Measurements from ENCODE around the gene STAT5B.
"Not testable (repeated sequence)": the region's sequence is repeated elsewhere in the genome, so short reads cannot be mapped to it uniquely, and the experiment has no call there.

Gene STAT5B

DNA sequence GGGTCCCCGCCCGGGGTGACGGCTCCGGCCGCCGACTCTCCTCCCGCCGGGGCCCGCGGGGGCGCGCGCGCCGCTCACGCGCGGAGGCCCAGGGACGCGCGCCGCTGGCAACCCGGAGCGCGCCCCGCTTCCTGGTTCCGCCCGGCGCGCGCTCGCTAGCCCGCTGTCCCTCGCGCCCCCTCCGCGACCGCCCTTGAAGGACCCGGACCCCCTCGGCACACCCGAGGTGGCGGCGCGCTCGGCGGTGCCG, at the start of gene STAT5B:
Gene STAT5B (minus strand): TSS at position 33 of the 250 bp plus-strand sequence. CDS start 44,264 bp downstream, outside the sequence.
- peak; percentile 65 for DNase-seq

GRCh38 chr17:42325026-42325425, 48.8 kb upstream of the STAT5B start:
- no peak for DNase-seq

DNA sequence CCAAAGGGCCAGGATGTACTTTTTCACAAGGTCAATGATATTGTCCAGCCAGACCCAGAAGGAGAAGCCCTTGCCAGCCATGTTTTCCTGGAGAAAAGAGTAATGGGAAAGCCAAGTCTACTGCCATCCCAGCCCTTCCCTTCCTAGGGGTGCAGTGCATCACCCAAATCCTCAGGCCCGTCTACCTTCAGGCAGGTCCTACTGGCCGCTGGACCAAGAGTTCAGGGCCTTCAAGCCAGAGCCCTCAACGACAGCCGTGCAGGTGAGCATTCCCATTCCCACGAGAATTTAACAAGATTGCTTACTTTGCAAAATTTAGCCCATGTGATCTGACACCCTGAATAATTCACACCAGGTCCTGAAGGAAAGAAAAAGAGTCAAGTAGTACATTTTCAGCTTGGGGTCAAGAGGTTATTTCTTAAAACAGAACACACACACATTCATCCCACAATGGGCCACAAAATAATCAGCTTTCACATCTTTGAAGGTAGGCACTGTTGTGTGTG, 47.1 kb upstream of the STAT5B start:
- no peak for DNase-seq

DNA sequence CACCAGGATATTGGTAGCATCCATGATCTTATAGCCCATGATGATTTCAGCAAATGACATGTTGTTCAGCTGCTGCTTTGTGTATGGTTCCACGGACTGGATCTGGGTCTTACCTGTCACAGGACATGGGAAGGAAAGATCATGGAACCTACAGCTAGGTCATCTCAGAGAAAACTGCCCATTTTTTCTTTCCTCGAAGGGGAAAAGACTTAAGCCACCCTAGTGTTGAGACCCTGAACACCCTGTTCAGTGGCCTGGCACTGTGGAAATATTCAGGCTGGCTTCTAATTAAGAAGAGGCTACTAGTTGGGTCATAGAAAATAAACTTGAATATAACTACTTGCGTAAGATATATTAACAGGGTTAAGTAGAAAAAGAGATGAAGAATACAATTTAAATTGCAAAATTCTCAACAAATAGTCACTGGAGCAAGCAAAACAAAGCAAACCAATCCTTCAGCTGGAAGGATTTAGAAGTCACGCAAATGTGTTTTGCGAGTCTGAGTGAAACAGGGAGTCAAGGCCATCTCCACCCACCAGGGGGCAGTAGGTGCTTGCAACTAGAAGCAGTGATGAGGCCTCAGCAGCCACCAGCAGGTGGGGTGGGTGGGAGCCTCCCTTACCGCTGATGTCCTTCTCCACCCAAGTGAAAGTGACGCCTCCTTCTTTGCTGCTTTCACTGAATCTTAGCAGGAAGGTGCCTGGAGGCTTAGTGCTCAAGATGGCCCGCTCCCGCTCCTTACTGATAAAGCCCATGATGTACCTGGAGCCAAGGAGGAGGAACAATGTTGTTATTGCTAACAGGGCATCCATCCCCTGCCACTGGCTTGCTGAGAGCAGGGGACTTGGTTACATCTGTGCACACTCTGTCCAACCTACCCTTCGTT, 46.4 kb upstream of the STAT5B start:
- peak; percentile 90 for DNase-seq

DNA sequence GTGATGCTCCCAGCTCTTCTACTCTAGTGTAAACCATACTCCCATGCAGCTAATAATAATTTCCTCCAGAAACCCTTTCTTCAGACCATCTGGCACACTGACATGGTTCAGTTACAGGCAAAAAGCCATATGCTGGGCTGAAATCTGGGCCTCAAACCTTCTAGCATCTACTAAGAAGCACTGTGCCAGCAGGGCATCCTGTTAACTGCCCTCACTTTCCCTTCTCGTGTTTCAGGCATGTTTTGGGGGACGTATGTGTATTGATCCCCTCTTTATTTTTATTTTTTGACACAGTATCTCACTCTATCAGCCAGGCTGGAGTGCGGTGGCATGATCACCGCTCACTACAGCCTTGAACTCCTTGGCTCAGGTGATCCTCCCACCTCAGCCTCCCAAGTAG, 45.4 kb upstream of the STAT5B start:
- no peak for DNase-seq

DNA sequence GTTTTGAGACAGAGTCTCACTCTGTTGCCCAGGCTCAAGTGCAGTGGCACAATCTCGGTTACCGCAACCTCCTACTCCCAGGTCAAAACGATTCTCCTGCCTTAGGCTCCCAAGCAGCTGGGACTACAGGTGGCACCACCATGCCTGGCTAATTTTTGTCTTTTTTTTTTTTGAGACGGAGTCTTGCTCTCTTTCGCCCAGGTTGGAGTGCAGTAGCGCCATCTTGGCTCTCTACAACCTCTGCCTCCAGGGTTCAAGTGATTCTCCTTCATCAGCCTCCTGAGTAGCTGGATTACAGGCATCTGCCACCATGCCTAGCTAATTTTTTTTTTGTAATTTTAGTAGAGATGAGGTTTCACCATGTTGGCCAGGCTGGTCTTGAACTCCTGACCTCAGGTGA, 41.8 kb upstream of the STAT5B start:
- not testable (repeated sequence) for DNase-seq

DNA sequence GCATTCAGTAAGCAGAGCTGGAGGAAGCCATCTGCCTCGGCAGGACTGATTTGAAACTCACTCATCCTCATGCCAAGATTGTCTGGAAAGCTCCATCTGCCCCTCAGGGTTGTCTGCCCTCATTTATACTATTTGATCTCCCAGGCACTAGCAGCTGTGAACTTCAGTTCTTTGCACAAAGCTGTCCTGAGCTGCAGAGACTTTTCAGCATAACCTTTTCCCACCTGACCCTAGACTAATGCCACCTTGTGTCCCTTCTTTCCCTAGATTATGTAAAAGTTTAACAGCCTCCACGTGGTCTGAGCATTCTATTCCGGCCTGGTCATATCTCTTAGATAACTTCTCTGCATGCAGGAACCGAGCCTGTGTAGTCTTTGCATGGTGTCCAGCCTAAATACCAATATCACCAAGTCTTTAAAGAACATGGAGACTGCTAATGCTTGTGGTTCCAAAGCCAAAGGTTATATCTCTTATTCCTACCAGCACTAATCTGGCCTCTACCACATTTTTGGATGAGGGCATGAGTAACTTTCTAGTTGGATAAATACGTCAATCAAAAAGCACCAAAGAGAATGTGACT, 41.2 kb upstream of the STAT5B start:
- no peak for DNase-seq

DNA sequence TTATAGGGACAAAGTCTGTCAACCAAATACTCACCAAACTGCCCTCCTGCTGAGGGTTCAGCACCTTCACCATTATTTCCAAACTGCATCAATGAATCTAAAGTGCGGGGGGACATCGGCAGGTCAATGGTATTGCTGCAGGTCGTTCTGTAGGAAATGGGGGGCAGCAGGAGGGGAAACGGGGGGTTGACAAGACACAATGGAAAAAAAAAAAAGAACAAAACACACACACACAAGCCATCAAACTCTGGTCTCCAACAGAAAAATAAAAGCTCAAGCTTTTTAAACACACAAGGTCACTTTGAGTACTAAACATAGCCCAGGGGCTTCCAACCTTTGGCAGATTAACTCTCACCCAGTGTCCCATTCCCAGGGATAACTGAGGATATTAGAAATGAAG, 40.6 kb upstream of the STAT5B start:
- no peak for DNase-seq

- DNase-seq, result no peak
Measured at GRCh38 chr17:42315402-42316156, 39.4 kb upstream of the STAT5B start.

DNA sequence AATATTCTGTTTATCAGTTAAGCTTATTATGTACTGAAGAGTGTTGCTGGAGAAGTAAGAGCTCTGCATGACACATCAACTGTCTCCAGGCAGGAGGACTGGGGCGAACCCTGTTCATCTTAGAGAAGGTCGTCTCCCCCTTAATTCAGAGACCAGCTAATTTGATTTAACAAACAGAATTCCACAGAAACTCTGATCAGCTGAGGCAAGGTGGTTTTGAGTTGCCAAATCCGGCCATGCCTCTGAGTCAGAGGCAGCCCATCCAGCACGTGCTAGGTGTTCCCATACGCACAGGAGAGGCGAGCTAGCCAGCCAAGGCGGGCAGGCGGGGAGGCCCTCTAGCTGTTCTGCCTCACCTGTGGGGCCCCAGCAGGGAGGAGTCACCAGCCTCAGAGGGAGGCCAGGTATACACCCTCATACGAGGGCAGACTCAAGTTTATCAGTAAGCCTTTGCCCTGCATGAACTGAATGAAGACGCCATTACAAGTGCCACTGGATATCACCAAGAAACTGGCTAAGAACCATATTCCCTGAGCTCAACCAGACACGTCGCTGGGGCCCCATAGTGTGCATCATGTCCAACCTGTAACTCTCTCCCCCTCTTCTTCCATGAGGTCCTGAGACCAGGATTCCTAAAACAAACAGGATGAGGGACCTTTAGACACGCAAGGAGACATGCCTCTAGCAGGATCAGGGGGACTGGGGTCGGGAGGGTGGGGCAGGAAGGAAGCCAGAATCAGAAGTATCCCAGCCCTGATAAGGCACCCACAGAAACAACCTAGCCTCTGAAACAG, 37.8 kb upstream of the STAT5B start:
- DNase-seq, result no peak

GRCh38 chr17:42313389-42313772, 37.2 kb upstream of the STAT5B start:
- DNase-seq, result no peak

DNA sequence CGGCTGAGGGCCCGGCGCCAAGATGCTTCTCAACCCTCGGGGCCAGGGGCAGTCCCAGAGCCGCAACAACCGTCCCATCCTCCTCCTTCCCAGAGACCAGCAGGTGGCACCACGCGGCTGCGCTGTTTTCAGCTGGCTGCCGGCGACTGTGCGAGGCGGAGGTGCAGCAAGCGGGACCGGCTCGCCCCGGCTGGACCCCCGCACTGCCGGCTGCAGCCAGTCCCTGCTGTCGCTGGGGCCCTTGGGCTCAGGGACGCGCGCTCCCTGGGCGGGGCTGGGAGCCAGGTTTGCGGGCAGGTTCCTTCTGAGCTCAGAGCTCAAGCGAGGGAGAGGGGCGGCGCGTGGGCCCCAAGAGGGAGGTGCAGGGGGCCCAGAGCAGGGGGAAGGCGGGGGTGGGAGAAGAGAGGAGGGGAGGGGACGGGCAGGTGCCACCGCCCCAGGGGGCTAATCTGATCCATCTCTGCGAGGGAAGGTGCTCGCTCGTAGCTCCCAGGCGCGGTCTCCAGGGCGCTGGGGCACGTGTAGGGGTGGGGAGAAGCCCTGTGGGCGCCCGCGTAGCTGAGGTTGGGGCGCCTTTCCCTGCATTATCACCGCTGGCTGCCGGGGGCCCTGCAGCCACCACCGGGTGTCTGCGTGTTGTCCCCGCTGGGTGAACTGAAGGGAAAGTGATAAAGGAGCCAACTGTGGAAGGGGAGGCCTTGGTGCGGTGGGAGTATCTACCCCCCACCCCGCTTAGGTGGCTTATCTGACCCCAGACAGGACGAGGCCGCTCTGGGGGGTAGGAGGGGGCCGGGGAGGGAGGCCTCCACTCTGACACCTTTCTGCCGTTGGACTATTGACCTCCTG, 36.3 kb upstream of the STAT5B start:
- DNase-seq, result peak; percentile 87

DNA sequence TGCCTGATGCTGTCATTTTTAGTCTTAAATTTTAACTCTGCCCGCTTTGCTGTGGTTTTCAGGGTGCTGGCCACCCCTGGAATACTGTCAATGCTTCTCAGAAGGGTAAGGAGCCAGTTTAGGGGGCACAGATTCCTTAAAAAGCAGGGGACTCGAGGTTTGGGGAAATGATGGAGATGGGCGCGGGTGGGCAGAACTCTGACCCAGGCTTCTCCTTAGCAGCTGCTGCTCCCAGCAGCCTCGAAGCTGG, 35.8 kb upstream of the STAT5B start:
- peak; percentile 44 for DNase-seq

GRCh38 chr17:42311240-42312034, 35.2 kb upstream of the STAT5B start:
- peak; percentile 50 for DNase-seq

GRCh38 chr17:42310787-42311215, 34.6 kb upstream of the STAT5B start:
- DNase-seq, result no peak

DNA sequence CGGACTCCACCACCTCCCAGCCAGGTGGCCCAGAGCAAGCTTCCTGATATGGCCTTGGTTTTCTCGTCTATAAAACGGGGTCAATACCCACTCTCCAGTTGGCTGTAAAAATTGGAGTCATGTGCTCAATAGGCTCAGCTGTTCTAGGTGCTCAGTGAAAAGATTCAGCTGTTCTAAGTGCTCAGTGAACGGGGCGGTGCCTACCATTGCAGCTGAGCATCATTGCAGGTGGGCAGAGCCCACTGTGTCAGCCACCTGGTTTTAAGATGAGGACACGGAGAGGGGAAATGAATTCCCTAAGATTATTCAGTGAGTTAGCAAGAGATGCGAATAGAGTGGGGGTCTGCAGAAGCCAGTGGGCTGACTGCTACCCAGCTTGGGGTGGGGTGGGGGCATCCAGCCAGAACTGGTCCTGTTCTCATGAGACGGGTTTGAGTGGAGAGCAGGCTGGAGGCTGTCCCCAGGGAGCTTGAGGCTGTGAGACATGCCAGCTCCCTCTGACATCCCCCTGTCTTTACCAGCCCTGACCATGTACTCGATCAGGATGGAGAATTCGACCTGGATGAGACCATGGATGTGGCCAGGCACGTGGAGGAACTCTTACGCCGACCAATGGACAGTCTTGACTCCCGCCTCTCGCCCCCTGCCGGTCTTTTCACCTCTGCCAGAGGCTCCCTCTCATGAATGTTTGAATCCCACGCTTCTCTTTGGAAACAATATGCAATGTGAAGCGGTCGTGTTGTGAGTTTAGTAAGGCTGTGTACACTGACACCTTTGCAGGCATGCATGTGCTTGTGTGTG, 34.0 kb upstream of the STAT5B start:
- DNase-seq, result no peak

- no peak for DNase-seq
Measured at GRCh38 chr17:42309142-42309541, 33.0 kb upstream of the STAT5B start.

GRCh38 chr17:42308446-42308845, 32.3 kb upstream of the STAT5B start:
- DNase-seq, result no peak

DNA sequence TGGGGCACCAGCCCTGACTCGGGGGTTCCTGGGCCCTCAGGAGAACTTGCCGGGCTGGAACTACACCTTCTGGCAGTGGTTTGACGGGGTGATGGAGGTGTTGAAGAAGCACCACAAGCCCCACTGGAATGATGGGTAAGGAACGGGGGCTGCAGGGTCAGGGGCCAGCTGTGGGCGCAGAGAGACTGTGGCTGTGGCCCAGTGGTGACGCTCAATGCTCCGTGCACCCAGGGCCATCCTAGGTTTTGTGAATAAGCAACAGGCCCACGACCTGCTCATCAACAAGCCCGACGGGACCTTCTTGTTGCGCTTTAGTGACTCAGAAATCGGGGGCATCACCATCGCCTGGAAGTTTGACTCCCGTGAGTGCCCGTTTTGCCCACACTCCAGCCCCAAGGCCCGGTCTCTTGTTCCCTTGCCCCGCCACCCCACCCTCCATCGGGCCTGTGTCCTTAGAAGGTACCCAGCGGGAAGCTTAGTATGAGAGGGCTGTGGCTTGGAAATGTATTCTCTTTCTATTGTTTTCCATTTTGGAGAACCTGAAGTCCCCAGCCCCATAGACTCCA, 31.3 kb upstream of the STAT5B start:
- DNase-seq, result no peak

DNA sequence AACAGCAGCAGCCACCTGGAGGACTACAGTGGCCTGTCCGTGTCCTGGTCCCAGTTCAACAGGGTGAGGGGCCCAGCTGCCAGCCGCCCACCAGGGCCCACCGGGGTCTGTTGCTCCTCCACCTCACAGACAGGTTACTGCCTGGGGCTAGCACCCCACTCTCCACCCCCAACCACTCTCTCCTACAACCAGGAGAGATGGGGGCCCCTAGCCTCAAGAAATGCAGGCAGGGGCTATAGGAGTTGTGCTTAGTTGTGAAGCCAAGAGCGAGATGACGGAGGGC, 30.1 kb upstream of the STAT5B start:
- DNase-seq, result no peak
